H1 (cell line): Measurements from ENCODE around the gene SUMF1. TPM values are rescaled to one million over a fixed set of nuclear protein-coding genes. Genes with fewer than 3 reads are reported as not detected.

Experiments used
- BCL11A ChIP-seq, 2 experiments: IDR thresholded peaks; one replicate each; pipeline ENCODE4 v1.6.1; 2011; ENCODE audit warnings: low read depth in 2 of 2, low read length in 2 of 2, mild to moderate bottlenecking in 2 of 2
- NANOG ChIP-seq: IDR thresholded peaks from 2 replicates; pipeline ENCODE4 v1.6.1; 2011; ENCODE audit warnings: low read length, low read depth, mild to moderate bottlenecking, inconsistent platforms; ENCODE audit not compliant: insufficient read depth, poor library complexity, severe bottlenecking
- RNF2 ChIP-seq: fragments of 200-900, 300-1000 bp; sonication (generic); IDR thresholded peaks from 2 replicates; pipeline ENCODE4 v1.7.1; 2016; ENCODE audit warnings: borderline replicate concordance, low read depth, mild to moderate bottlenecking, antibody characterized with exemption, low read length; ENCODE audit not compliant: poor library complexity, severe bottlenecking; ENCODE audit errors: missing control alignments
- SIRT6 ChIP-seq: IDR thresholded peaks from one replicate; pipeline ENCODE4 v1.7.1; 2012; ENCODE audit warnings: low read length, inconsistent platforms
- SP1 ChIP-seq: IDR thresholded peaks from 2 replicates; pipeline ENCODE4 v1.6.1; 2011; ENCODE audit warnings: low read depth, low read length
- SP4 ChIP-seq: IDR thresholded peaks from 2 replicates; pipeline ENCODE4 v1.6.1; 2012; ENCODE audit warnings: low read length, inconsistent platforms
- TBP ChIP-seq: IDR thresholded peaks from 2 replicates; pipeline ENCODE4 v1.6.1; 2011; ENCODE audit warnings: low read depth, low read length, improper control_type of control experiment
- YY1 ChIP-seq: IDR thresholded peaks from 2 replicates; pipeline ENCODE4 v1.6.1; 2011; ENCODE audit warnings: low read depth, mild to moderate bottlenecking, low read length
- polyA plus RNA-seq, 7 experiments: library from polyadenylated mRNA; depleted of rRNA in 3 of 7; stranded (reverse) in 5 of 7; unstranded in 2 of 7; fragments of >200 nt in 5 of 7; fragments of 200-250 nt in 2 of 7; gene quantifications; 1 replicate in 5 of 7; 2 replicates in 1 of 7; 4 replicates in 1 of 7; pipeline versions ENCODE4 v1.2.1 to v1.2.3, GENCODE V29; 2011 to 2013; ENCODE audit warnings: missing spikeins in 2 of 7, mixed read lengths in 2 of 7
- total RNA-seq: library from RNA; stranded (reverse); fragmentation: NEBNext Ultra II Directional; extraction: Animal tissue kit (Norgen Biotek cat#: 25700); gene quantifications from 2 replicates; pipeline ENCODE4 v1.2.1, GENCODE V29; 2021

SUMF1 gene
- total and polyA plus RNA-seq, 2 of the 8 experiments (the other 6 are each of a cell fraction or from before 2014, with no cell fraction given) = 12.5 to 15.0 TPM

- TF ChIP-seq SIRT6 (no peak), SP1 (no peak), NANOG (no peak), YY1 (no peak), SP4 (no peak), TBP (no peak), RNF2 (no peak), BCL11A (IDR thresholded peaks at IDR 0.05; ENCODE audit: low read depth in 2 of 2, low read length in 2 of 2) (no peak)
Measured at GRCh38 chr3:4497005-4497692, 30.1 kb upstream of the SUMF1 start (continued).
